Activated CD4-positive, alpha-beta T cell treated with anti-CD3 and anti-CD28 coated beads, Interleukin-2, amount 50 U/mL, for 48 hours (primary cell): Measurements from ENCODE around the gene DCTN2.
A peak's percentile ranks its signal among the peaks of the same experiment; 100 is the strongest.
"Not testable (repeated sequence)": the region's sequence is repeated elsewhere in the genome, so short reads cannot be mapped to it uniquely, and the experiment has no call there.

Experiments
- DNase-seq, 2 experiments: peaks; one replicate each; pipeline ENCODE4 v3.0.0-alpha.2; 2020

DCTN2 gene

DNA sequence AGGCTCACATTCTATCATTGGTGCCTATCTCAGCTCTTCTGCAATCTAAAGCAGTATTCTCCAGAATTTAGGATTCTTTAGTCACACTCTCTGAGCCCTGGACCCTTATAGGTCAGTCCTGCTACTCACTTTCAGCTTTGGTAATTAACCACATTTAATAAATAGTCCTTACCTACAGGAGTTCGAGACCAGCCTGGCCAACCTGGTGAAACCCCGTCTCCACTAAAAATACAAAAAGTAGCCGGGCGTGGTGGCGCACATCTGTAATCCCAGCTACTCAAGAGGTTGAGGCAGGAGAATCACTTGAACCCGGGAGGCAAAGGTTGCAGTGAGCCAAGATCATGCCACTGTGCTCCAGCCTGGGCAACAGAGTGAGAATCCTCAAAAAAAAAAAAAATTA, 33.3 kb downstream of the DCTN2 start:
- DNase-seq = not testable (repeated sequence)

DNA sequence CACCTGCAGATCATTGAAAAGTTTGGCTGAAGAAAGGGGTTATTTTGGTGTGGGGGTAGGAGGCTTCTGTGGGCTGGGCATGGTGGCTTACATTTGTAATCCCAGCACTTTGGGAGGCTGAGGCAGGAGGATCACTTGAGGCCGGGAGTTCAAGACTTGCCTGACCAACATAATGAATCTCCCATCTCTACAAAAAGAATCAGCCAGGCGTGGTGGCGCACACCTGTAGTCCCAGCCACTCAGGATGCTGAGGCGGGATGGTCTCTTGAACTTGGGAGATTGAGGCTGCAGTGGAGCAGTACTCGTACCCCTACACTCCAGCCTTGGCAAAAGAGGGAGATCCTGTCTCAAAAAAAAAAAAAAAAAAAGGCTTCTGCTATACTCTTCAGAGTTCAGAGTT, 33.7 kb downstream of the DCTN2 start:
- no peak for DNase-seq

DNA sequence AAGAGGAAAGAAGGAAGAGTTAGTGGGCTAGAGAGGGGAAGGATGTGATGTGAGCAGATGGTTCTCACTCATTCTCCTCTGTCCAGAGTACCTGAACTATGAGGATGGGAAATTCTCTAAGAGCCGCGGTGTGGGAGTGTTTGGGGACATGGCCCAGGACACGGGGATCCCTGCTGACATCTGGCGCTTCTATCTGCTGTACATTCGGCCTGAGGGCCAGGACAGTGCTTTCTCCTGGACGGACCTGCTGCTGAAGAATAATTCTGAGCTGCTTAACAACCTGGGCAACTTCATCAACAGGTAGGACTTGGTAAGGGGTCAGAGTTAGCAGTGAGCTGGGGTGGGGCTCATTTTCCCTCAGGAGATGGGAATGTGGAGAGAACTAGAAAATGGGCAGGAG, 34.3 kb downstream of the DCTN2 start:
- no peak for DNase-seq

DNA sequence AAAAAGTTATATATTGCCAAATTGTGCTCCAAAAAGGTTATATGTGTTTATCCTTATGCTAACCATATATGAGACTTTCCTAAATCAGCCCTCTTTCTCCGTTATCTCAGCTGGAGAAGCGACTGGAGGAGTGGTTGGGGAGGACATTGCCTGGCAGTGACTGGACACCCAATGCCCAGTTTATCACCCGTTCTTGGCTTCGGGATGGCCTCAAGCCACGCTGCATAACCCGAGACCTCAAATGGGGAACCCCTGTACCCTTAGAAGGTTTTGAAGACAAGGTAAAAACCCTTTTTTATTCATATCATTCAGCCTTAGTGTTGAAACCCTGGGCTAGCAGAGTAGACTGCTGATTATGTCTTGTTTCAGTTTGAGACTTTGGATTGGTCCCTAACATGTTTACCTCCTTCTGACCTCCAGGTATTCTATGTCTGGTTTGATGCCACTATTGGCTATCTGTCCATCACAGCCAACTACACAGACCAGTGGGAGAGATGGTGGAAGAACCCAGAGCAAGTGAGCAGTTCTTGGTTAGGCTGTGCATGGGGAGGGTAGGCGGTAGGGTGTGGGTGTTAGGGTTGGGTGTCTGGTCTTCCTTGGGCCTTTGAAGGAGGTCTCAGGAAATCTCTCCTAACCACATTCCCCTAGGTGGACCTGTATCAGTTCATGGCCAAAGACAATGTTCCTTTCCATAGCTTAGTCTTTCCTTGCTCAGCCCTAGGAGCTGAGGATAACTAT, 35.2 kb downstream of the DCTN2 start:
- no peak for DNase-seq

DNA sequence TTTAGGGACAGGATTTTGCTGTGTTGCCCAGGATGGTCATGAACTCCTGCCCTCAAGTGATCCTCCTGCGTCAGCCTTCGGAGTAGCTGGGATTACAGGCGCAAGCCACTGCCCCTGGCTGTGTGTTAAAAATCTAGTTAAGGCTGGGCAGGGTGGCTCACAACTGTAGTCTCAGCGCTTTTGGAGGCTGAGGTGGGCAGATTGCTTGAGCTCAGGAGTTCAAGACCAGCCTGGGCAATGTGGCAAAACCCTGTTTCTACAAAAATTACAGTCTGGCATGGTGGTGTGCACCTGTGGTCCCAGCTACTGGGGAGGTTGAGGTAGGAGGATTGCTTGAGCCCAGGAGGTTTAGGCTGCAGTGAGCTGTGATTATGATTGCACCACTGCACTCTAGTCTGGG, 35.8 kb downstream of the DCTN2 start:
- no peak for DNase-seq

DNA sequence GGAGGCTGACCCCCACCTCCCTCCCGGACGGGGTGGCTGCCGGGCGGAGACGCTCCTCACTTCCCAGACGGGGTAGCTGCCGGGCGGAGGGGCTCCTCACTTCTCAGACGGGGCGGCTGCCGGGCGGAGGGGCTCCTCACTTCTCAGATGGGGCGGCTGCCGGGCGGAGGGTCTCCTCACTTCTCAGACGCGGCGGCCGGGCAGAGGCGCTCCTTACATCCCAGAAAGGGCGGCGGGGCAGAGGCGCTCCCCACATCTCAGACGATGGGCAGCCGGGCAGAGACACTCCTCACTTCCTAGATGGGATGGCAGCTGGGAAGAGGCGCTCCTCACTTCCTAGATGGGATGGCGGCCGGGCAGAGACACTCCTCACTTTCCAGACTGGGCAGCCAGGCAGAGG, 39.2 kb downstream of the DCTN2 start:
- not testable (repeated sequence) for DNase-seq

DNA sequence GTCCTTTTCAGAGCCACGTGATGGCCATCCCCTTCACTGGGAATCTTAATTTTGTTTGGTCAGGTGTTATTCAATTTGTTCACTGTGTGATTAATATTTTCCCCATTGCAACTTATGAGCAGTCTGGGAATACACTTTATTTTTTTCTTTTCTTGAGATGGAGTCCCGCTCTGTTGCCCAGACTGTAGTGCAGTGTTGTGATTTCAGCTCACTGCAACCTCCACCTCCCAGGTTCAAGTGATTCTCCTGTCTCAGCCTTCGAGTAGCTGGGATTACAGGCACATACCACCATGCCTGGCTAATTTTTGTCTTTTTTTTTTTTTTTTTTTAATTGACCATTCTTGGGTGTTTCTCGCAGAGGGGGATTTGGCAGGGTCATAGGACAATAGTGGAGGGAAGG, 40.5 kb downstream of the DCTN2 start:
- not testable (repeated sequence) for DNase-seq

DNA sequence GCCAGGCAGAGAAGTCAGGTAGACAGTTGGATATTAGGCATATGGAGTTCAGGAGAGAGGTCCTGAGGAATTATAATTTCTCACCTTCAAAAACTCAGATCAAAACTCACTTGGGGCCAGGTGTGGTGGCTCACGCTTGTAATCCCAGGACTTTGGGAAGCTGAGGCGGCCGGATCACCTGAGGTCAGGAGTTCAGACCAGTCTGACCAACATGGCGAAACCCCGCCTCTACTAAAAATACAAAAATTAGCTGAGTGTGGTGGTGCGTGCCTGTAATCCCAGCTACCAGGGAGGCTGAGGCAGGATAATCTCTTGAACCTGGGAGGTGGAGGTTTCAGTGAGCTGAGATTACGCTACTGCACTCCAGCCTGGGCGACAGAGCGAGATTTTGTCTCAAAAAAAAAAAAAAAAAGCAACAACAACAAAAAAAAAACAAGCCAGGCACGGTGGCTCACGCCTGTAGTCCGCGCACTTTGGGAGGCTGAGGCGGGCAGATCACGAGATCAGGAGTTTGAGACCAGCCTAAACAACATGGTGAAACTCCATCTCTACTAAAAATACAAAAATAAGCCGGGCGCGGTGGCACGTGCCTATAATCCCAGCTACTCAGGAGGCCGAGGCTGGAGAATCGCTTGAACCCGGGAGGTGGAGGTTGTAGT, 44.6 kb downstream of the DCTN2 start:
- DNase-seq = not testable (repeated sequence)

DNA sequence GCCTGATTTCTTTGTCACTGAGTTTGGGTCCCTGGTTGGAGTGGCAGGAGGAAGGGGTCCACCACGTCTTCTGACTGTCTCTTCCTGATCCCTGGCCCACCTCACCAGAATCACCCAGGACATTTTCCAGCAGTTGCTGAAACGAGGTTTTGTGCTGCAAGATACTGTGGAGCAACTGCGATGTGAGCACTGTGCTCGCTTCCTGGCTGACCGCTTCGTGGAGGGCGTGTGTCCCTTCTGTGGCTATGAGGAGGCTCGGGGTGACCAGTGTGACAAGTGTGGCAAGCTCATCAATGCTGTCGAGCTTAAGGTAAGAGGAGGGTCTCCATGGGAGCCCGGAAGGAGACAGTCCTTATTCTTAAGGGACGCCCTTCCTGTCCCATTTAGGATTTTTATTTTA, 46.8 kb downstream of the DCTN2 start:
- no peak for DNase-seq

DNA sequence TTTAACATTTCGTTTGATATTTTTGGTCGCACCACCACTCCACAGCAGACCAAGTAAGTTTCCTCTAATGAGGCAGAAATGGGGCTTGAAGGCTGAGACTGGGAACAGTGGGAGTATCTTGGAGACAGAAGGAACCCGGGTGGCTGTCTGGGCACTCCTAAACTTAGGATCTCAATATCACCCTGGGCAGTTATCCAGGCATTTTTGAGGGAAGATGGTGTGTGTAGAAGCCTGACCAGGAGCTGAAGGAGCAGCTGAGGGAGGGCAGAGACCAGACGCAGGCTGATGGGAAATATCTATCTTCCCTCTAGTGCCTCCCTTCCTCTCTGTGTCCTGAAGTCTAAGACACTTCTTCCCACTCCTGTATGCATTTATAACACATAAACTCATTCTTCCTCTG, 48.4 kb downstream of the DCTN2 start:
- no peak for DNase-seq

DNA sequence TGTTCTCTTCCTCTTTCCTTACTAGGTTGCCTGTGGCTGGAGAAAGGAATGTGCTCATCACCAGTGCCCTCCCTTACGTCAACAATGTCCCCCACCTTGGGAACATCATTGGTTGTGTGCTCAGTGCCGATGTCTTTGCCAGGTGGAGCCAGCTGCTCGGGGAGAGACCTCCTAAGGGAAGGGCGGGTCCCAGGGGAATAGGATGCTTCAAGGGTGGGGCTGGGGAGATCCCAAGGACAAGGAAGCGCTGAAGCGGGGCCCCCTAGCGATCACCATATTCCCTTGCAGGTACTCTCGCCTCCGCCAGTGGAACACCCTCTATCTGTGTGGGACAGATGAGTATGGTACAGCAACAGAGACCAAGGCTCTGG, 48.9 kb downstream of the DCTN2 start:
- DNase-seq = no peak

DNA sequence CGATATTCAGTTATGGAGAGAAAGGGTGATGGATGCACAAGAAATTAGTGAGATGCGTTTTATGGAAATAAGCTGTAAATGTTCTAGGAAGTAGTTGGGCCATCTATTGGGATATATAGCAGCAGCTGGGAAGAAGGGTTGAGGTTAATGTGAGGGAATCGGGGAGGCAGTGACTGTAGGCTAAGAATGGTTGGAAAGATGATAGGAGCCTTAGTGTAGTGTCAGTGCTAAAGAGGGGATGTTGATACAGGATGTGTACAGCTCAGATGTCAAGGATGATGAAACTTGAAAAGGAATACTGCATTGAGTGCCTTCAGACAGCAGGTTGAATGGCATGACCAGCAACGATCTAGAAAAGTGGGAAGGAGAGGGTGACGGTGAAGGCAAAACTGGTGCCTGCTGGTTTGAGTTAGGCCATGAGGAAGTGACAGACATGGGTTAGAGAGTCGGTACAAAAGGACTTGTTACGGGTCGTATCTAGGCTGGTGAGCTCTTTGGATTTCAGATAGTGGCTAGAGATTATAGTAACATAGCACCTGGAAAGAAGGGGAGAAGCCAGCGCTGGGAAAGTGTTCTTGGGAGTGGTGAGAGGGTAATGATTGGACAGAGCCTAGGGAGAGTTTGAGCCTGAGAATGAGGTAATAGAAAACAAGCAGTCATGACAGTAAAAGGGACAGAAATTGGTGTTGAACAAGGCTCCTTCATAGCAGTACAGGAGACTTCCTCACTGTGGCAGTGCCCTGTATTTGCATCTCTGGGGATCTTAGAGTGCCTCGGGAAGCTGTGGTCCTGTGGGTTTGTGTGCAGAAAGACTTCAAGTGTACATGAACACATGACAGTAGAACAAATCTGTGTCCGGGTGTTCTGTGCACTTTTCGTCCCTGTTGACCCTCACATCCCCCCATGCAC, 49.5 kb downstream of the DCTN2 start:
- DNase-seq = no peak

DNA sequence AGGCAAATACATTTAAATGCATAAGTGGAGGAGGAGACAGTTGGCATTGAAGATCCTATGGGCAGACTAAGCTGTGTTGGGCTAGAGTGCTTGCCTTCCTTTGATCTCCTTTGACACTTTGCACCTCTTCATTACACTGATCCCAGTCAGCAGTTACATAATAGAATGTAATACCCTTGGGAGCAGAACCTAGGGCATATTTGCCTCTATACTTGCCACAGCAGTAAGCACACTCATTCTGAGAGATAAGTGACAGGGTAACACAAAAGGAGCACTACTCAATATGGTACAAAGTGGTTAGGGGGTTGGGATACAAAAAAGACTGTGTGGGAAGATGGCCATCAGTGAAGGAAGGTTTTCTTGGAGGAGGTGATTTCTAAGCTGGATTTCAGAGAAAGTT, 50.2 kb downstream of the DCTN2 start:
- no peak for DNase-seq

DNA sequence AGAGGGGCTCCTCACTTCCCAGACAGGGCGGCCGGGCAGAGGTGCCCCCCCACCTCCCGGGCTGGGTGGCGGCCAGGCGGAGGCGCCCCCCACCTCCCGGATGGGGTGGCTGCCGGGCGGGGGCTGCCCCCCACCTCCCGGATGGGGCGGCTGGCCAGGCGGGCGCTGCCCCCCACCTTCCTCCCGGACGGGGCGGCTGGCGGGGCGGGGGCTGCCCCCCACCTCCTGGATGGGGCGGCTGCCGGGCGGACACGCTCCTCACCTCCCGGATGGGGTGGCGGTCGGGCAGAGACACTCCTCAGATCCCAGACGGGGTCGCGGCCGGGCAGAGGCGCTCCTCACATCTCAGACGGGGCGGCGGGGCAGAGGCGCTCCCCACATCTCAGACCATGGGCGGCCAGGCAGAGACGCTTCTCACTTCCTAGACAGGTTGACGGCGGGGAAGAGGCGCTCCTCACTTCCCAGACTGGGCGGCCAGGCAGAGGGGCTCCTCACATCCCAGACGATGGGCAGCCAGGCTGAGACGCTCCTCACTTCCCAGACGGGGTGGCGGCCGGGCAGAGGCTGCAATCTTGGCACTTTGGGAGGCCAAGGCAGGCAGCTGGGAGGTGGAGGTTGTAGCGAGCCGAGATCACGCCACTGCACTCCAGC, 51.8 kb downstream of the DCTN2 start:
- not testable (repeated sequence) for DNase-seq

DNA sequence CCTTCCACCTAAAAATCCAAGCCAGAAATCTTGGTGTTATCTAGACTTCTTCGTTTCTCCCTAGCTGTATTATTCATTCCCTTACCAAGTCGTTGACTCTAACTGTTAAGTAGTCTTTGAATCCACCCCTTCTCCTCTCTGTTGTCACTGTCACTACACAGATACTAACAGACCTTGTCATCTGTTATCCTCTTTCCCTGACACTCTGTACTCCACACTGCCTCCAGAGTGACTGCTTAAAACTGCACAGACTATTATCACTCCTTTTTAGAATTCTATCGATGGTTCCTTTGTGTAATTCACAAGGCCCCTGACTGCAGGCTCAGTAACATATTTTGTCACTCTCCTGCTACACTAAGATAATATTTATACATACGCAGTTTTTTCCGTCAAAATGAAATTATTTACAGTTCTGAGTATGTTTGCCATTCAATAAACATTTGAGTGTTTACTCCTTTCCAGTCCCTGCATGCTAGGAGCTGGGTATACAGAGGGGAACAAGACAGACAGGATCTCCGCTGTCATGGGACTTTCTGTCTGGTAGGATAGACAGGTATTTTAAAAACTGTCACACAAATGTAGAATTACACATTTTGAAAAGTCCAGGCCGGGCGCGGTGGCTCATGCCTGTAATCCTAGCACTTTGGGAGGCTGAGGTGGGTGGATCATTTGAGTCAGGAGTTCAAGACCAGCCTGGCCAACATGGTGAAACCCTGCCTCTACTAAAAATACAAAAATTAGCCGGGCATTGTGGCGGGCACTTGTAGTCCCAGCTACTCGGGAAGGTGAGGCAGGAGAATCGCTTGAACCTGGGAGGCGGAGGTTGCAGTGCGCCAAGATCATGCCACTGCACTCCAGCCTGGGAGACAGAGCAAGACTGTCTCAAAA, 55.4 kb downstream of the DCTN2 start:
- no peak for DNase-seq

DNA sequence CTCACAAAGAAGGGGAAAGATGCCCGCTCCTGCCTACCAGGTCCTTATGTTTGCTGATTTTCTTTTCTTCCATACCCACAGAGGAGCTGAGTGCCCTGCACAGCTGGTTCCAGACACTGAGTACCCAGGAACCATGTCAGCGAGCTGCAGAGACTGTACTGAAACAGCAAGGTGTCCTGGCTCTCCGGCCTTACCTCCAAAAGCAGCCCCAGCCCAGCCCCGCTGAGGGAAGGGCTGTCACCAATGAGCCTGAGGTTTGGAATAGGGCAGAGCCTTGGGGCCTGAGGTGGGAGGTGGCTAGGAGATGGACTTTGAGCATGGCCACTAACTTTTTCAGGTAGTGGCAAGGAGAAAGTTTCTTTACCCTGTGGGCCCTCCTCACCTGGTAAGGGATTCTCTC, 56.9 kb downstream of the DCTN2 start:
- DNase-seq = no peak

DNA sequence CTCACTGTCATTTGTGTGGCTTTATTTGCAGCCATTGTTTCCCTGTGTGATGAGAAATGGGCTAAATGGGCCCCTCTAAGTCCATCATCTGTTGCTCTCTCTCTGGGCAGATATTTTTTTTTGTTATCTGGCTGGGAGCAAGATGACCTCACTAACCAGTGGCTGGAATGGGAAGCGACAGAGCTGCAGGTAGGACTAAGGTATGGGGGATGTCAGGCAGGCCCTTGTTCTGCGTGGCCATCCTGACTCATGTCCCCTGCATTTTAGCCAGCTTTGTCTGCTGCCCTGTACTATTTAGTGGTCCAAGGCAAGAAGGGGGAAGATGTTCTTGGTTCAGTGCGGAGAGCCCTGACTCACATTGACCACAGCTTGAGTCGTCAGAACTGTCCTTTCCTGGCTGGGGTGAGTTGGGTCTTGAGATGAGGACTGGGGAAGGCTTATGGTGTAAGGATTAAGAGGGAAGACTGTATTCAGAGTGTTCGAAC, 57.8 kb downstream of the DCTN2 start:
- DNase-seq = no peak

DNA sequence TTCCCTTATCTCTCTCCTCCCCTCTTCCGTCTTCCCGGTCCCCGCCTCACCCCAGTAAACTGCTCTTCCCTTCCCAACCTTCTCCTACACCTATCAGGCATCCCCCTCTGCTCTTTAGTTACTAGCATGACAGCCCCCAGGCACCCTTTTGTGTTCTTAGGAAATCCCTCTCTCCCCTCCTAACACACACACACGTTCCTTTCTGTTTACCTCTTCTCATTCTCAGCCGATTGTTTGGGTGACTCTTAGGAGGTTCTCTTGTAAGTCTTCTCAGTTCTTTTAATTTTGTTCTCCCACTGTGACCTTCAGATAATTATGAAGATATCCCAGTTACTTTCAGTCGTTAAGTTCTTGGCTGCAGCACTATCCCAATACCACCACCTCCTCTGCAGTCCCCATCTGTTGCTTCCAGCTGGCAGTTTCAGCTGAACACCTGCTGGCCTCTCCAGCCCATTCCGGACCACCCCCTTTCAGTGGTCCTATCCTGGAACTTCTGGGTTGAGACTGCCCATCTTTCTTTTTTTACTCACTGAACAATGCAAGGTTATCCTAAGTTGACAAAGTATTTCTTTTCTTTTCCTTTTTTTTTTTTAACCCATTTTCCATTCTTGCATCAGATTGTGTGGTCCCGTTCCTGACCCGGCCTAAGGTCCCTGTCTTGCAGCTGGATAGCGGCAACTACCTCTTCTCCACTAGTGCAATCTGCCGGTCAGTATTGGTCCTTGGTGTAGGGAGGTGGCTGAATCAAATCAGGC, 58.4 kb downstream of the DCTN2 start:
- no peak for DNase-seq

DNA sequence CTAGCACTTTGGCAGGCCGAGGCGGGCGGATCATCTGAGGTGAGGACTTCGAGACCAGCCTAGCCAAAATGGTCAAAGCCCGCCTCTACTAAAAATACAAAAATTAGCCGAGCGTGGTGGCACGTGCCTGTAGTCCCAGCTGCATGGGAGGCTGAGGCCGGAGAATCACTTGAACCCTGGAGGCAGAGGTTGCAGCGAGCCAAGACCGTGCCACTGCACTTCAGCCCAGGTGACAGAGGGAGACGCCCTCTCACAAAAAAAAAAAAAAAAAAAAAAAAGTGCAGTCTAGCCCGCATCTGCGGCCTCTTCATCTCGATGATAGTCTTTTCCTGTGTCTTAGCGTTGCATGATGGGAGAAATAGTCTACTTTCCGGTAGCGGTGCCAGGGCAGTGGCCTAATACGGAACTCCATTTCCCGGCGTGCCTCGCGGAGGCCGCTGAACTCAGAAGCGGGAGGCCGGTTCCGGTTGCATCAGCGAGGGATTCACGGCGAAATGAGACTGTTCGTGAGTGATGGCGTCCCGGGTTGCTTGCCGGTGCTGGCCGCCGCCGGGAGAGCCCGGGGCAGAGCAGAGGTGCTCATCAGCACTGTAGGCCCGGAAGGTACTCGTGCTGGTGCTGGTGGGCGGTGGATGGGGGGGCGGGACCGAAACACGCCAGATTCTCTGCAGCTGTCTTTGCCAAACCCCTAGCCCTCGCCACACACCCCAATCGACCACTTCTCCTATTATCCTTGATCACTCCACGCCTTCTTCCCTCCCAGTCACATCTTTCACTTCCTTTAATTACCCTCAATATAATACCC, 59.2 kb downstream of the DCTN2 start, which contains the start of gene MARS1:
Gene MARS1, plus strand, starts transcription at position 472 of the 805 bp plus-strand sequence. Its CDS starts 23 bp downstream, at position 495.
- DNase-seq = peak; percentile 90 to 93

DNA sequence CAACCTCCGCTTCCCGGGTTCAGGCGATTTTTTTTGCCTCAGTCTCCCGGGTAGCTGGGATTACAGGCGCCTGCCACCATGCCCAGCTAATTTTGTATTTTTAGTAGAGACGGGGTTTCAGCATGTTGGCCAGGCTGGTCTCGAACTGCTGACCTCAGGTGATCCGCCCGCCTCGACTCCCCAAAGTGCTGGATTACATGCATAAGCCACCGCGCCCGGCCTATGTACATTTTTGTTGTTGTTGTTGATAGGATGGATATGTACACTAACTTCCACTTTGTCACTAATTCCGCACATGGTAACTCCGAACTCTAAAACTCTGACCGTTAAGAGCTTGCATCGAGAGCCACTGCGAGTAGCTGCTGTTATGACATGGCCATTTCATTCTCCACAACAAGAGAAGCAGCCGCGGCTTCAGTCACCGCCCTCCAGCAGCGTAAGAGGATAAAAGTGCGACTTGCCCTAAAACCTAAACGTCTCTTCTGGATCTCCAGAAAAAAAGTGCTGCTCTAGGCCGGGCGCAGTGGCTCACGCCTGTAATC, 59.9 kb downstream of the DCTN2 start:
- DNase-seq = no peak
